ENCODE results near the gene GDE1.

Gene GDE1

GRCh38 chr16:19524356-19524615, 2.4 kb upstream of the GDE1 start:
- DNase-seq (ENCODE audit: low read depth in 2 of 2, low spot score in 1 of 2): no peak

DNA sequence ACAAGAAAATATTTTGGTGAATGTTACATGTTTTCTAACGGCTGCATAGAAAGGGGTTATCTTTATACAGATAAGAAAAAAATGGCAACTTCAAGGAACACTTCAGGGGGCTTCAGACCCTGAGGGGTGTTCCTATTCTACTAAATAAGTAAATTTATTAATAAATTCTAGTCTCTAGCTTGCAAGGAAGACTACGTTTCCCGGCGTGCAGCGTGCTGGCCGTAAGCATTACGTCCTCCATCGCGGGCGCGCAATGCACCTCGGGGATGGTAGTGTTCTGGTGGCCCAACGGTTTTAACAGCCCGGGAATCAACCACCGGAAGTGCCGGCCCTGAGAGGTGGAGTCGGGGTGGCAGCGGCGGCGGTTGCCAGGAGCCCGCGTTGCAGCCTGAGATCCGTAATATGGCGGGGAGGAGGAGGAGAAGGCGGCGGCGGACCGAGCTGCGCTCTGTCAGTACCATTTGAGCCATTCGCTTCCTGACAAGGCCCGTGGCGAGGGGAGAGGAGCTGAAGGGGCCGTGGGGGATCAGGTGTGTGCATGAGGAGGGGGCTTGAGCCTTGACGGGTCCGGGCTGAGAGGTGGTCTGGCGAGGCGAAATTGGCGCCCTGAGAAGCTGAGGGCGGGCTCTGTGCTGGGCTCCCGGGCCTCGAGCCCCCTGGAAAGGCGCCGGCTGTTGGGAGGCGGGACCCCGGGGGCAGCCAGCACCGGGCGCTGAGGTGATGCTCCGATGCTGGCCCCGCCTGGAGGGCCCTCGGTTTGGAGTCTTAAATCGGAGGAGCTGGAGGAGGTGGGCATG, 1.9 kb upstream of the GDE1 start, which contains the start of gene CCP110:
Gene CCP110 (plus strand): TSS at position 384 of the 797 bp plus-strand sequence. CDS start 3,940 bp downstream, outside the sequence.
- peak; percentile 87 to 88 for DNase-seq (ENCODE audit: low read depth in 2 of 2, low spot score in 1 of 2)

- DNase-seq (ENCODE audit: low read depth in 2 of 2, low spot score in 1 of 2): no peak
Observed at GRCh38 chr16:19523184-19523558, 1.3 kb upstream of the GDE1 start.

DNA sequence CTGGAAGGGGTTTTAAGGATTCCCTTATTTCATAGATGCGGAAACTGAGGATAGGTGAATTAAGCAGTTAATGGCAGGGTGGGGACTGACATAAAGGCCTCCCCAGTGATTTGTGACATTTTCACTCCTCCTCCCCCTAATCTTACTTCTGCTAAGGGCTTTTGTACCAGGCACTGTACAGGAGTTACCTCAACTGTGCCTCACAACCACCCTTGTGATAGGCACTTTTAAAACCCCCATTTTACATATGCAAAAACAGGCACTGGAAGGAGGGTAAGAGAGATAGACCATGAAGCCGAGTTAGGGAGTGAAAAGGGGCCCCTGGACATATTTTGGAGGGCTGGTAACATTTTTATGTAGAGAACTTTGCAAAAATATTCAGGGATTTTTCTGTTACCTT, 862 bp upstream of the GDE1 start:
- DNase-seq (ENCODE audit: low read depth in 2 of 2, low spot score in 1 of 2): no peak

GRCh38 chr16:19522397-19522732, 467 bp upstream of the GDE1 start:
- no peak for DNase-seq (ENCODE audit: low read depth in 2 of 2, low spot score in 1 of 2)

DNA sequence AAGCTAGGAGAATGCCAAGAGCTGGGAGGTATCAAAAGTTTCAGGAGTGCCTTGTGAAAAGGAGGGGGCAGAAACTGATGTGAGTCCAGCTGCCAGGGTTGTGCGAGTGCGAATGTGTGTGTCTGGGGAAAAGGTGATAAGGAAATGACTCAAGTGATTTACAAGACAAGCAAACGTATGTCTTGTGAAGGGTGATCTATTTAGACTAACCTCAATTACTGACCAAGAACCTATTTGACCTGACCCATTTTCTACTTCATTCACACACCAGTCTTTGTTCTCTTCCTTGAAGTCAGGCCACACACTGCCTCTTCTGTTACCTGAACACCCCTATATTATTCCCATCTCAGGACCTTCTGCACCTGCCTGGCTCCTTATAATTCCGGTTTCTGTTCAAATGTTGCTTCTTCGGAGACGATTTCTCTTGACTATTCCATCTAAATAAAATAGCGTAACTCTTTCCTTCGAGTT, 1.0 kb downstream of the GDE1 start:
- no peak for DNase-seq (ENCODE audit: low read depth in 2 of 2, low spot score in 1 of 2)

DNA sequence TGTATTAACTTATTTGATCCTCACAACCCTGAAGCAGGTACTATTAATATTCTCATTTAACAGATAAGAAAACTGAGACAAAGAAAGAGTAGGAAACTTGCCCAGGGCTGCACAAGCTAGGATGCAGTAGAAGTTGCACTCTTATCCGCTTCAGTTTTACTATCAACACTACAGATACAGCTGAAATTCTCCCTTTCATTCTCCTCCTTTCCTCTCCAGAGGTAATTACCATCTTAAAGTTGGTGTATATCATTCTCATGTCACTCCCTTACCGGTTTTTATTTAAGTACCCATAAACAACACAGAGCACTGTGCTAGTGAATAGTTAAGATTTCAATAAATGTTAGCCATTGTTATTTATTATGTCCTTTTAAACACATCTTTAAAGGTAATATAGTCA, 3.5 kb downstream of the GDE1 start:
- DNase-seq (ENCODE audit: low read depth in 2 of 2, low spot score in 1 of 2): no peak

GRCh38 chr16:19517424-19518089, 4.3 kb downstream of the GDE1 start:
- DNase-seq (ENCODE audit: low read depth in 2 of 2, low spot score in 1 of 2): no peak

- no peak for DNase-seq (ENCODE audit: low read depth in 2 of 2, low spot score in 1 of 2)
Observed at GRCh38 chr16:19515757-19516156, 6.1 kb downstream of the GDE1 start.

DNA sequence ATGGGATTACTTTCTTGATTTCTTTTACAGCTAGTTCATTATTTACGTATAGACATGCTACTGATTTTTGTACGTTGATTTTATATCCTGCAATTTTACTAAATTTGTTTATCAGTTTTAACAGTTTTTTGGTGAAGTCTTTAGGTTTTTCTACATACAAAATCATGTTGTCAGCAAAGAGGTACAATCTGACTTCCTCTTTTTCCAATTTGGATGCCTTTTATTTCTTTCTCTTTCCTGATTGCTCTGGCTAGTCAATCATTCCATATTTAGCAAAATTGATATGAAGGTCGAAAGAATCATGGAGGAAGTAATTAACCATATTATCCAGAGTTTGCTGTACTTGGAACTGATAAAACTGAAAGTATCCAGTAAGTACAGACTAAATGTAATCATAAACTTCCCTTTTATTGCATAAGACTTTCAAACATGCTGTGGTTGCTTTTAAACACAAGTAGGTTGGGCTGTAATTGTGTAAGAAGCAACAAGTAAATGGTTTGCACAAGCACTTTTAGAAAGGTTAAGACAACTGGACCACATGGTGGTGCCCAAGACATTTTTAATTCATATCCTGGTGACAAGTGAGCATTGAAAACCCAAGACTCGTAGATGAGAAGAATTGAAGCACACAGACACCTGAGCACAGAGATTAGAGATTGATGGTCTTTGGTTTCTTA, 8.4 kb downstream of the GDE1 start:
- no peak for DNase-seq (ENCODE audit: low read depth in 2 of 2, low spot score in 1 of 2)

DNA sequence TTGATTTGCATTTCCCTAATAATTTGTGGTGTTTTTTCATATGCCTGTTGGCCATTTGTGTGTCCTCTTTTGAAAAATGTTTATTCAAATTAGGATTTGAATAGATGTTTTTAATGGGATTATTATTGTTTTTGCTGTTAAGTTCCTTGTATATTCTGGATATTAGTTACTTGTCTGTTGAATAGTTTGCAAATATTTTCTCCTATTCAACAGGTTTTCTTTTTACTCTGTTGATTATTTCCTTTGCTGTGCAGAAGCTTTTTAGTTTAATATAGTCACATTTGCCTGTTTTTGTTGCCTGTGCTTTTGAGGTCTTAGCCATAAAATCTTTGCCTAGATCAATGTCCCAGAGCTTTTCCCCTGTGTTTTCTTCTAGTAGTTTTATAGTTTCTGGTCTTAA, 9.6 kb downstream of the GDE1 start:
- no peak for DNase-seq (ENCODE audit: low read depth in 2 of 2, low spot score in 1 of 2)

DNA sequence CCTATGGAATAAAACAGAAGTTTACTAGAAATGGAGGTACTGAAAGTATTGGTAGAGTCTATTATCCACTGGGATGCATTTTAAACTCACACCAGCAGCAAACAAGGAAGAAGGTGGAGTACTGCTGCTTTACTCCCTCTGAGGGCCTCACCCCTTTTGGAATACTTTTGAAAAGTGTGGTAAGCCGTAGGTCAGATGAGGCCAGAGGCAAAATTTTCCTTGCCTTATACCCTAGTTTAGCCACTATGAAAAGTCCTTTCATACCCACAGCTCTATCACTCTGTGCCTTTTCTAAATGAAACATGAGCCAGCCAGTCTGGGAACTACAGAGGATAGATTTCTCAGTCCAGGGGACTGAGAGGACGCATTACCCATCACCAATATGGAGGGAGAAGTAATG, 14.0 kb downstream of the GDE1 start:
- no peak for DNase-seq (ENCODE audit: low read depth in 2 of 2, low spot score in 1 of 2)

DNA sequence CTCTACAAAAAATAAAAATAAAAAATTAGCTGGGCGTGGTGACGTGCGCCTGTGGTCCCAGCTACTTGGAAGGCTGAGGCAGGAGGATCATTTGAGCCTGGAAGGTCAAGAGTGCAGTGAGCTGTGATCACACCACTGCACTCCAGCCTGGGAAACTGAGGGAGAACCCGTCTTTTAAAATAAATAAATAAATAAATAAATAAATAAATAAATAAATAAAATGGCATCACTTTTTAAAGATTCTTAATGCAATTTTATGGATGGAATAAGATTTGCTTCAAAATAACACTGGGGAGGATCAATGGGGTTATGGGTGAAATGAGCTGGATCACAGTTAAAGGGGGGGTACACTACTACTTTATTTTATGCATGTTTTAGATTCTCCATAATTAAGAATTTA, 14.9 kb downstream of the GDE1 start:
- no peak for DNase-seq (ENCODE audit: low read depth in 2 of 2, low spot score in 1 of 2)

- no peak for DNase-seq (ENCODE audit: low read depth in 2 of 2, low spot score in 1 of 2)
Observed at GRCh38 chr16:19505600-19506303, 16.1 kb downstream of the GDE1 start.

DNA sequence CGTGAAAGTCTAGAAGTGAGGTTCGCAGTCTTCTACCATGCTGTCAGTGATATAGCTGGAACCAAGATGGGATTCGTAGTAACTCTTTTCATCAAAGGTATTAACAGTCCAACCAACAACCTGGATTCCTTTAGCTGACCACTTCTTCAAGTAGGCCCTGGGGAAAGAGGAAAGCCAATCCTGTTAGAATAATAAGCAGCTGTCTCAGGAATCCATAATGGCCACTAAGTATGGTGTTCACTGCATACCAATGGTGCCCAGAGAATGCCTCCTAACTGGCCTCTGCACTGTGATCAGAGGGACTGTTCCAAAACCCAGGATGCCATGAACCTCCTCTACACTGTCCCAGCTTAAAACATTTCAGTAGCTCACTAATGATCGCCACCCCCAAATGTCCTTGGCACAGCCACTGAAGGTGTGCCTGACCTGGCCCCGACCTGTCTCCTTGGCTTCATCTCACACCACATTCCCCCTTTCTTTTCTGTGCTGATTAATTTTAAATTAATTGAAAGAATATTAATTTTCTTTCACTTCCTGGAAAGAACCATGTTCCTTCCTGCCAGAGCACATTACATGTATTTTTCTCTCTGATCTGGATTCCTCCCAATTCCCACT, 18.3 kb downstream of the GDE1 start:
- no peak for DNase-seq (ENCODE audit: low read depth in 2 of 2, low spot score in 1 of 2)

DNA sequence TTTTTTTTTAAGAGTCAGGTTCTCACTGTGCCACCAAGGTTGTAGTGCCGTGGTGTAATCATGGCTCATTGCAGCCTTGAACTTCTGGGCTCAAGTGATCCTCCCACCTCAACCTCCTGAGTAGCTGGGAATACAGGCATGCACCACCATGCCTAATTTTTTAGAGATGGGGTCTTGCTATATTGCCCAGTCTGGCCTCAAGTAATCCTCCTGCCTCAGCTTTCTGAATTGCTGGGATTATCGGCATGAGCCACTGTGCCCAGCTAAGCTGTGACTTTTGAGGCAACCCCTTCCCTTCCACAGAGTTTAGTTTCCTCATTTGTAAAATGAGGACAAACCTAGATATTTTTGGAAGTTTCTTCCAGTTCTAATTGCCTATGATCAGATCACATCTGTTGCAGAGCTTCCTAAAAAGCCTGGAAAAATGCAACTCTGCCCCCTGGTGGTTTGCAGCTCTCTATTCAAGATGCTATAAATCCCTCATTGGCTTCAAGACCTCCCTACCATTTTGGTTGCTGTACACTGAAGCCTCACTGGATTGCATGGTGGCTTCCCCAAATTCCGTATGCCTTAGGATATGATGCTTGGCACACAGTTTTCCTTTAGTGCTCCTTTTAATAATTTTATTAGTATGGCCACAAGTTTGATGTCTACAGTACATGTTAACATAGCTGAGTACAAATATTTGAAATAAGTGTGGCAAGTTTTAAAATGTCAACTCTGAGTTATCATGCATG, 19.3 kb downstream of the GDE1 start:
- DNase-seq (ENCODE audit: low read depth in 2 of 2, low spot score in 1 of 2): peak in 1 of 2 donors; percentile 27

- DNase-seq (ENCODE audit: low read depth in 2 of 2, low spot score in 1 of 2): no peak
Observed at GRCh38 chr16:19499481-19499880, 22.4 kb downstream of the GDE1 start.

DNA sequence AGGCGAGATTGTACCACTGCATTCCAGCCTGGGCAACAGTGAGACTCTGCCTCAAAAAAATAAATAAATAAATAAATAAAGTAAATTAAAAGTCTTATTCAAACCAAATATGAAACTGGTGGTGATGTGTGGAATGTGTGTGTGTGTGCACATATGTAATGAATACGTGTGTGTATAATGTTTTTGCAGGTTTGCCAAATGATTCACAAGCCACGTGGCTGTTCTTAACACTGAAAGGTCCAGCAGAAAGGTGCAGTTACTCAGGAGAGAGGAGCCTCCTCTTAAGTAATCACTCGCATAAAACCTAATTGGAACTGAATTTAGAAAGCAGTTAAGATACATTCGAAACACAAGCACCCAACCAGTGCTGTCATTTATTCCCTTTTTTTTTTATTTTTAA, 22.9 kb downstream of the GDE1 start:
- no peak for DNase-seq (ENCODE audit: low read depth in 2 of 2, low spot score in 1 of 2)

GRCh38 chr16:19497176-19497575, 24.7 kb downstream of the GDE1 start:
- DNase-seq (ENCODE audit: low read depth in 2 of 2, low spot score in 1 of 2): no peak

DNA sequence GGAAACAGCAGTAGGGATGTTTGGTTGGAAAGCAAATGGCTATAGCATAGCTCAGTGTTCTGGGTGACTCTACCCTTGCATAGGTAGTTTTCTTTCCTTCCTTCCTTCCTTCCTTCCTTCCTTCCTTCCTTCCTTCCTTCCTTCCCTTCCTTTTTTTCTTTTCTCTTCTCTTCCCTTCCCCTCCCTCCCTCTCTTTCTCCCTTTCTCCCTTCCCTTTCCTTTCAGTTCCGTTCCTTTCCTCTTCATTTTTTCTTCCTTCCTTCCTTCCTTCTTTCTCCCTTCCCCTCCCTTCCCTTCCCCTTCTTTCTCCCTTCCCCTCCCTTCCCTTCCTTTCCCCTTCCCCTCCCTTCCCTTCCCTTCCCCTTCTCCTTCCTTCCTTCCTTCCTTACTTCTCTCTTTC, 31.3 kb downstream of the GDE1 start:
- no peak for DNase-seq (ENCODE audit: low read depth in 2 of 2, low spot score in 1 of 2)

DNA sequence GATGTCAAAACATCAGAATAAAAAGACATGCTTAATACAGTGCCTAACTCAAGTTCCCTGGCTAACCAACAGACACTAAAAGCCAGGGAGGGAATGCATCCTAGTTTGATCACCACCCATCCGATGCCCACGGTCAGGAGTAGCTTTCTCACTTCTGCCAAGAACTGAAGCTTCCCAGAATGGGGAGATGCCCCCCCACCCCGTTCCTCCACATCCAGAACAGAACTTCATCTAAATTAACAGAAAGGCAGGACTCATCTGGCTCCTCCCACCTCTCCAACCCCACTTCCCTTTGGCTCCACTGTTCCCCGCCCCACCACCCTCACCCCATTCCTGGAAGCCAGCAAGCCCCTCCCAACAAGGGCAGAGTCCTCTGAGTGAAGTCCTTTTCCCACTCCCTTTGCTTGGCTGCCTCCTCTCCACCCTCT, 33.7 kb downstream of the GDE1 start:
- no peak for DNase-seq (ENCODE audit: low read depth in 2 of 2, low spot score in 1 of 2)
